Stimulated activated CD4-positive, alpha-beta T cell treated with anti-CD3 and anti-CD28 coated beads, Interleukin-2, amount 100 ng/mL, for 4 hours (primary cell): ENCODE data around the gene PRM2.
A peak's percentile ranks its signal among the peaks of the same experiment; 100 is the strongest.

Experiments used
- DNase-seq: peaks from one replicate; pipeline ENCODE4 v3.0.0-alpha.2; 2020; ENCODE audit warnings: low read depth

Gene PRM2

DNA sequence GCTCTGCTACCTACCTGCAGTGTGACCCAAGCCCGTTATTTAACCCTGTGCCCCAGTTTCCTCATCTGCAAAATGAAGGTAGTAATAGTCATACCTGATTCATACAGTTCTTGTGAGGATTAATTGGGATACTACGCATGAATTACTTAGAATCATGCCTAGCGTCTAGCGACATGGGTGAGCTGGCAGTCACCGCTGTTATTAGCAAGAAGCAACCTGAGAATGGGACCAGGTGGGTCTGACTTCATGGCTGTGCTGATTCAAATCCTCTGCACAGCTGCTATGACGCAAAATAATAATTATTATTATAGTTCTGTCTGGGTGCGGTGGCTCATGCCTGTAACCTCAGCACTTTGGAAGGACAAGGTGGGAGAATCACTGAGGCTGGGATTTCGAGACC lies 28.1 kb downstream of the PRM2 start:
- no peak for DNase-seq

GRCh38 chr16:11245988-11246387 lies 30.3 kb downstream of the PRM2 start:
- no peak for DNase-seq

DNA sequence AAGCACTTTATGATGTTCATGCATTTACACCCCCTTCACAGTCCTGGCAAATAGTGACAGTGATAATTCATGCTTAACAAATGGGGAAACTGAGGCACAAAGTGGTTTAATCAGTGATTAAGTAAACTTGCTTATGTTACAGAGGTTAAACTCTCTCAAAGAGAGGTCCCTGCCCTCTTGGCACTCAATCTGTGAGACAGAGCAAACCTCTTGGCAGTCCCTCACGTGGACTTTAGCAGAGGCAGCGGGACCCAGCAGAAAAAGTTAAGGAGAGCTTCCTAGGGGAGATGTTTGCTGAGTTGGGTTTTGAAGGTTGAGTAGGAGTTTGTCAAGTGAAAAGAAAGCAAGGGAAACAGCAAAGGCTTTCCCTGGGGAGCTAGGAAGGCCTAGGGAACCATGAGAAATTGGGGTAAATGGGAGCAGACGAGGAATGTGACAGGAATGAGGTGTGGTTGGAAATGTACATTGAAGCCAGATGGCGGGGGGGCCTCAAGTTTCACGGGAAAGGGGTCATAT lies 31.0 kb downstream of the PRM2 start:
- DNase-seq: no peak

GRCh38 chr16:11242658-11243057 lies 33.6 kb downstream of the PRM2 start:
- no peak for DNase-seq

DNA sequence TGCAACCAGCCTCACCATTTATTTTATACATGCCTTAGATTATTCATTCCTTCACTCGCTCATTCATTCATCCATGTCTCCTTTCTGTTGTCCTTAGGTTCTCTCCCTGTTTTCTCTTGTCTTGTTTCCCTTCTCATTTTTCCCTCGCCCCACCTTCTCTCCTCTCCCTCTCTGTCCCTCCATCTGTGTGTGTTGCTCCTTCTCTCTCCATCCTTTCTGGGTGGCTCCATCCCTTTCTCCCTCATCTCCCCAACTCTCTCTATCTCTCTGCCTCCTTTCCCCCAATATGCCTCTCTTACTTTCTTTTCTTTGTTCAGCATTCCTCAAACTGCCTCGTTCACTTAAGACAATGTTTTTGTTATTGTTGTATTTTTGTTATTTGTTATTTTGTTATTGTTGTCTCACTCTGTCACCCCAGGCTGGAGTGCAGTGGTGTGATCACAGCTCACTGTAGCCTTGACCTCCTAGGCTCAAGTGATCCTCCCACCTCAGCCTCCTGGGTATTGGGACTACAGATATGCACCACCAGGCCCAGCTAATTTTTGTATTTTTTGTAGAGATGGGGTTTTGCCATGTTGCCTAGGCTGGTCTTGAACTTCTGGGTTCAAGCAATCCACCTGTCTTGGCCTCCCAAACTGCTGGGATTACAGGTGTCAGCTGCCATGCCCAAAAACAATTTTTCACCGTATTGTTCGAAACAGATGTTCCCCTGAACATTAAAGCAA lies 34.6 kb downstream of the PRM2 start:
- DNase-seq: no peak

DNA sequence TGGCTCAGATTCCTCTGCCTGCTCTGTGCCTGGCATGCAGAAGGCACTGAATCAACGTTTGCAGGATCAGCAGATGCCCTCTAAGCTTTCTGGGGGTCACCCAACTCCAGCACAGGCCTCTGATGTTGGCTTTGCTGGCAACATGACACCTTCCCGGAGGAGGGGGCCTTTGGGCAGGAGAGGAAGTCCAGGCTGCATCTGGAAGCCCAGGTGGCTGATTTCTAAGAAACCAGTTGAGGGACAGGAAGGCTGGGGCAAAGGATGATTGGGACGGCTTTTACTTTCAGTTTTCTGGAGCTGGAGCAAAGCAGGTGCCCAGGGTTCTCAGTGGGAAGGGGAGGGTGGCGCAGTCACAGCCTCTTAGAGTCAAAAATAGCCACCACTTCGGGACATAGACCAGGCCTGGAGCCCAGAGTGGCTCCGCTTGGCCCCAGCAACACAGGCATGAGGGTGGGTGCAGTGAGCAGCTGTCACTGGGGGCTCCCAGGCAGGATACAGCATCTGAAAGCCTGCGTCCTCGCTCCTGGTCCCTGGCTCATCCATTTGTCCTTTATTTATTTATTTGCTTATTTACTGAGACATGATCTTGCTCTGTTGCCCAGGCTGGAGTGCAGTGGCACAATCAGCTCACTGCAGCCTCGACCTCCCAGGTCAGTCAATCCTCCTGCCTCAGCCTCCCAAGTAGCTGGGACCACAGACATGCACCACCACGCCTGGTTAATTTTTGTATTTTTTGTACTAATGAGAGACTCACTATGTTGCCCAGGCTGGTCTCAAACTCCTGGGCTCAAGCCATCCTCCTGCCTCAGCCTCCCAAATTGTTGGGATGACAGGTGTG lies 35.4 kb downstream of the PRM2 start:
- DNase-seq: no peak

- no peak for DNase-seq
Observed at GRCh38 chr16:11239644-11240632, 36.3 kb downstream of the PRM2 start.

GRCh38 chr16:11238272-11239202 lies 37.7 kb downstream of the PRM2 start:
- no peak for DNase-seq

GRCh38 chr16:11236461-11237254 lies 39.6 kb downstream of the PRM2 start:
- DNase-seq: no peak

DNA sequence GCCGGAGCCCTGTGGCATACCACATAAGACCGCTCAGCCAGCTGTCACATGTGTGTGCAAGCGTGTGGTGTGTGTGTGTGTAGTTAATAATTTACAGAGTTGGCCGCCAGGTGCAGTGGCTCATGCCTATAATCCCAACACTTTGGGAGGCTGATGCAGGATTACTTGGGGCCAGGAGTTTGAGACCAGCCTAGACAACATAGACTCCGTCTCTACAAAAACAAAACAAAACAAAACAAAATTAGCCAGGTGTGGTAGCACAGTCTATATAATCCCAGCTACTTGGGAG lies 40.6 kb downstream of the PRM2 start:
- DNase-seq: no peak

GRCh38 chr16:11234884-11235702 lies 41.2 kb downstream of the PRM2 start:
- DNase-seq: no peak

DNA sequence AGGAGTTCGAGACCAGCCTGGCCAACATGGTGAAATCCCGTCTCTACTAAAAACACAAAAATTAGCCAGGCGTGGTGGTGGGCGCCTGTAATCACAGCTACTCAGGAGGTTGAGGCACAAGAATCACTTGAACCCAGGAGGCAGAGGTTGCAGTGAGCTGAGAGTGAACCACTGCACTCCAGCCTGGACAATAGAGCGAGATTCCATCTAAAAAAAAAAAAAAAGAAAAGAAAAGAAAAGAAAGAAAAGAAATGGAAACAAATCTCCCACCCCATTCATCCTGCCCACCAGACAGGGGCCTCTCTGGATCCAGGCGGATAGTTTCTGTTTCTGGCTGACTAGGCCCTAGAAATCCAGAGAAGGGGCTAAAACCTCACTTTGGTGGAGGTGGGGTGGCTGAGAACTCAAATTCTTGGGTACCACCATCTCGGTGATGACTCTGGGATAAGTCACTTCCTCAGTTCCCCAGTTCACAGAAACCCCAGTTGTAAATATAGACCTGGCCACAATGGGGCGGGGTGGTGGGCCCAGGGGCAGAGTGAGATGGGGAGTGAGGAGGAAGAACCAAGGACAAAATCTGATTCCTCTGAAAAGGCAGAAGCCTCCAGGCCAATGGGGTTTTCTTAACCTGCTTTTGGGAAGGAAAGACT lies 42.4 kb downstream of the PRM2 start:
- peak; percentile 67 for DNase-seq

DNA sequence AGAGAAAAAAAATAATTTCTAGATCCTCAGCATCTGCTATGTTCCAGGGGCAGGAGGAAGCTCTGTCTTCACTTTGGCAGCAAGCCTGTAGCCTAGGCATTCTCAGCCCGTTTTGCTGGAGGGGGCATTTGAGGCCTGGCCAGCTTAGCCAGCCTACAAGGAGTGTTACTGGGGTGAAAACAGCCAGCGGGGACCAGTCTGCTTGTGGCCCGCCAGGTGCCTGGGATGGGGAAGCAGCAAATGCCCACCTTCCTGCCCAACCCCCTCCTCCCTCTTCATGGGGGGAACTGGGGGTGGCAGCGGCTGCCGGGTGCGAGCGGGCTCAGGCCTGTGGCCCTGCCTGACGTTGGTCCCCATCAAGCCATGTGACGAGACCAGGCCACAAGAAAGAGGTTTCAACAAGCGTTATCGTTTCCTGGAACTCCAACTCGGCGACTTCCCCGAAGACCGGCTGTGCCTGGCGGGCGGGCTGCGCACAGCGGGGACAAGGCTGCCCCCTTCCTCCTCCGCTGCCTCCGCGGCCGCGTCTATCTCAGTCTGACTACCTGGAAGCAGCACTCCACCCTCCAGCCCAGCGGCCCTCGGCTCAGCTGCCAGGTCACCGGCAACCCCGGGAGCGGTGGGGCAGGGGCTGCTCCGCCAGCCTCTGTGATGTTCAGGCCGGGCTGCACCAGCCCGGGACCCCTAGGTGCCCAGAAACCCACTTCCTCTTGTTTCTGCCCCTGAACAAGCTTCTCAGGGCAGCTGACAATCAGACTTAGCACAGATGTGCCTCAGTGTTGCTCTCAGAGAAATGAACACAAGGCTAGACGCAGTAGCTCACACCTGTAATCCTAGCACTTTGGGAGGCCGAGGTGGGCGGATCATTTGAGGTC lies 43.2 kb downstream of the PRM2 start:
- DNase-seq: peak; percentile 86

- no peak for DNase-seq
Observed at GRCh38 chr16:11232302-11232851, 43.9 kb downstream of the PRM2 start.

DNA sequence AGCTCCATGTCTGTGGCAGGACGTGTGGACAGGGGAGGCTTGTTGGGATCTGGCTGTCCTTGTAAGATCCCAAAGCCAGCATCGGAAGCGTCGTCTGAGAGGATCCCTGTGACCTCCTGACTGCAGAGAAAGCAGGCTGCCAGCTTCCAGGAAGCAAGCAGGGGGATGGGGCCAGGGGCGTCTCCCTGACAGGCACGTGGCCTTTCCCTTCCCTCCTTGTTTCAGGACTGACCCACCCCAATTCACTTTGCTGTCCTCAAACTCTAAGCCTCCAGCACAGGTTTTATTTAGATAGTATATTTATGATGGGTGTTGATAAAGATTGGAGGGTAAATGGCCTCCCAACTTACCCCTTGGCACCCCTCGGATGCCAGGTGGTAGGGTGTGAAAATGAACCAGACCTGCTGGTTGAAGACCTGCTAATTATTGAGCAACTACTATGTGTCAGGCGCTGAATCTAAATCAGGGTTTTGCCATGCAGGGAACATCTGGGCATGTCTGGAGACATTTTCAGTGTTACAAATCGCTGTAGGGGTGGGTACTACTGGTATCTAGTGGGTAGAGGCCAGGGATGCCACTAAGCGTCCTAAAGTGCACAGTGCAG lies 44.8 kb downstream of the PRM2 start:
- no peak for DNase-seq

- no peak for DNase-seq
Observed at GRCh38 chr16:11229906-11230305, 46.4 kb downstream of the PRM2 start.

DNA sequence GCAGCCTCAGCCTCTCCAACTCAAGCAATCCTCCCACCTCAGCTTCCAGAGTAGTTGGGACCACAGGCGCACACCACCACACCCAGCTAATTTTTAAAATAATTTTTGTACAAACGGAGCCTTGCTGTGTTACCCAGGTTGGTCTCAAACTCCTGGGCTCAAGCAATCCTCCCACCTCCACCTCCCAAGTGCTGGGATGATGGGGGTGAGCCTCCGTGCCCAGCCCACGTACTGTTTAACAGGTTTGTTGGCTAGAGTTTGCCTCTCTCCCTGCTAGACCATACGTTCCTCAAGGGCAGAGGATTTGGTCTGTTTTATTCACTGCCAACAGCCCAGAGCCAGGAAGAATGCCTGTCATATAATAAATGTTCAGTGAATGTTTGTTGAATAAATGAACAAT lies 46.8 kb downstream of the PRM2 start:
- no peak for DNase-seq
